GM21576 (cell line): ENCODE data around the gene HCRTR1.

Source experiments
- ATAC-seq: cut with Tn5 transposase; IDR thresholded peaks from one replicate; pipeline ENCODE4 v1.9.1; 2021; ENCODE audit warnings: mild to moderate bottlenecking, moderate library complexity; ENCODE audit not compliant: unreplicated experiment

The HCRTR1 gene

DNA sequence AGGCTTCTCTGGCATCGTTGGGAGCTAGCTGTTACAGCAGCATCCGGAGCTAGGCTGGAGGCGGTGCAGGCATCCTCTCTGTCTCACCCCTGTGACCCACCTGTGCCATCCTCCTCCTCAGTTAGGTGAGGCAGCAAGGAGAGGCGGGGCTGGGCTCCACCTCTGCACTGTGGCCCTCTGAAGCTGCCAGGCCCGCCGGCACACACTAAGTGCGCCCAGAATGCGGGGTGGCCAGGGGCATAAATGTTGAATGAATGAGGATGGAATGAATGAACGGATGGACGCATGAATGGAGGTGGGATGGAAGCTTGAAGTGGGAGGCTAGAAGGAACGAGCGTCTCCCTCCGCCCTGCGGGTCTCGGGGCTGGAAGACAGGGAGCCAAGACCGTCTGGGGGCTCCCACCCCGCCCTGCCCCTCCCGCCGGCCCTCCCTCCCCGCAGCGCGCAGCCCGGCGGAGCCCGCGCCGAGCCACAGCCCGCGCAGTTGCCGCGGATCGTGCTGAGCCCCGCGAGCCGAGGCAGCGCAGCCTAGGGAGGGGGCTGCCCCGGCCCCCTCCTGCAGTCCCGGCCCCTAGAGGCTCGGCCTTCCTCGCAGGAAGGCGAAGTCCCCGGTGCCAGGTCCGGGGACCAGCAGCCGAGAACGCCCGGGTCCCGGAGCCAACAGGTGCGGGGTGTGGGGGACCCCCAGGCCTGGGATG lies at the start of gene HCRTR1:
Gene HCRTR1, plus strand, starts transcription at position 472 of the 698 bp plus-strand sequence. CDS start 1,504 bp downstream, outside the sequence.
- no peak for ATAC-seq

DNA sequence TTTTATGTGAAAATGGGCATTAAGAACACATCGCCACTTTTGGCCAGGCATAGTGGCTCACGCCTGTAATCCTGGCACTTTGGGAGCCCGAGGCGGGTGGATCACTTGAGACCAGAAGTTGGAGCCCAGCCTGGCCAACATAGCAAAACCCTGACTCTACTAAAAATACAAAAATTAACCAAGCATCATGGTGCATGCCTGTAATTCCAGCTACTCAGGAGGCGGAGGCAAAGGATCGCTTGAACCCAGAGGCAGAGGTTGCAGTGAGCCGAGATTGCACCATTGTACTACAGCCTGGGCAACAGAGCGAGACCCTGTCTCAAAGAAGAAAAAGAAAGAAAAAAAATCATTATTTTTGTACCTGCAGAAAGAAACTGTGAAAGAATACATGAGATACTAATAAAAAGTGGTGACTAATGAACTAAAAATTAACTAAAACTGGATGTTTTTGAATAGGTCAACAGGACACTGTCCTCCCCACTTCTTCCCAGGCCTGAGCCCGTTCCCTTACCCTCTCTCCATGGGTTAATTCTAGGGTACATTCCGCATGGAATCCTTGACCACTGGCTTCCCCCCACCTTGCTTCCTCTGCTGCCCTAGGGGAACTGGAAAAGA lies 49.4 kb upstream of the HCRTR1 start:
- ATAC-seq, result no peak

DNA sequence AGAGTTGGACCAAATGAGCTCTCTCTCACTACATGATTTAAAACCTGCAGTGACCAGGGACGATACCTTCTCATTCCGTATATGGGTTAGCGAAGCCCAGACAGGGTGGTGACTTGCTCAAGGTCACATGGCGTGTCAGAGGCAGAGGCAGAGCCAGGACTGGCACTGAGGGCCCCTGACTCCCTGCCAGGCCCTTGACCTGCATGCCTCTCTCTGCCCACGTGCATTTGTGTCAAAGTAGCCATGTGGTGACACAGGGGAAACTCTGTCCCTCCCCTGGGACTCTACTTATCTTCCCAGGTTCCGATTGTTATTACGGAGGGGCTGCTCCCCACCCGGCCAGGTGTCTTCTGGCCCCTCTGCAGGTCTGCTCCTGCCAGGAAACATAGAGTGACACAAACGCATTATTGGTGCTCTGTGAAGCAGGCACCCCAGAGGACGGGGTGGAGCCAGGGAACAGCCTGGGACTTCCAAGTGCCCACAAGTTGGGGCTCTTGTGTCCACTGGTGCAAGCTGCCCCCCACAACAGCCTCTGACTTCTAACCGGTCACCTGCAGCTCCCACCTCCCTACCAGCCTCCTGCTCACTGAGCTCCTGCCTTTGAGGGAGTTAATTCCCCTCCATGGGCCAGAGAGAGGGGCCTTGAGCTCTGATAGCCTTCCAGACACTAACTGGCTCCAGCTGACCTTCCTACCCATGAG lies 48.4 kb upstream of the HCRTR1 start:
- ATAC-seq, result no peak

DNA sequence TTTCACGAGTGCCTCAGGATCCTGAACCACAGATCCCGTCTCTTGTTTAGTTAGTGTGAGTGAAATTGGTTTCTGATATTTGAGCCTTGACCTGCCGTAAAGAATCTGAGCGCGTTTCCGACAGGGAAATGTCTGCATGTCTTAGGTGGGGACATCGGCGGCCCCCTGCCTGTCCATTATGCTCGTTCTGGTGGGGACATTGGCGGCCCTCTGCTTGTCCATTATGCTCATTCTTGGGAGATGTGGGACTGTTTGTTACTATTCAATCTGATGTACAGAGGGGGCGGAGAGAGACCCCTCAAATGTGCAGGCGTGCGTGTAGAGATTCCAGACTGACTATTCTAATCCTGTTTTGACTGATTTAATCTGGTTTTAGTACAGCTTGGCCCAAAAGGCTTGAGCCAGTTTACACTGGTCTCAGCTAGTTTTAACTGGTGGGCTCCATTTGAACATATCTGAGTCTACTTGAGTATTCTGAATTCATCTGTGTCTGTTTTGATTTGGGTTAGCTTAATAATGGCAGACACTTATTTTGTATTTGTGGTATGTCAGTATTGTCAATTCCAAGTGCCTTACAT lies 47.8 kb upstream of the HCRTR1 start:
- ATAC-seq, result no peak

DNA sequence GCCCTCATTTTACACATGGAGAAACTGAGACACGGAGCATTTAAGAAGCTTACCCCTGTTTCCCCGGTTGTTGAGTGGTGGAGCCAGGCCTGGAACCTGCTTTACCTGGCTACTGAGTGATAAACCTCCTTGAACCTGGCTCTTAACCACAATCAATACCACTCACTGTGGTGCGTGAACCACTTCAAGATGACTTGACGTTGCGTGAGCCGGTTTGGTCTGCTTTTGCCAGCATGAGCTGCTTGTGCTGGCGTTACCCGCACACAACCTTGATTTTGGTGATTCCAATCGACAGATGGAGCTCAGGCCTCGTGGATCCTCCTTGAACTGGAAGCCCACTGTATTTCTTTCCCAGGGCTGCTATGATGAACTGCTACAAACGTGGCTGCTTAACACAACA lies 47.3 kb upstream of the HCRTR1 start:
- ATAC-seq, result no peak

DNA sequence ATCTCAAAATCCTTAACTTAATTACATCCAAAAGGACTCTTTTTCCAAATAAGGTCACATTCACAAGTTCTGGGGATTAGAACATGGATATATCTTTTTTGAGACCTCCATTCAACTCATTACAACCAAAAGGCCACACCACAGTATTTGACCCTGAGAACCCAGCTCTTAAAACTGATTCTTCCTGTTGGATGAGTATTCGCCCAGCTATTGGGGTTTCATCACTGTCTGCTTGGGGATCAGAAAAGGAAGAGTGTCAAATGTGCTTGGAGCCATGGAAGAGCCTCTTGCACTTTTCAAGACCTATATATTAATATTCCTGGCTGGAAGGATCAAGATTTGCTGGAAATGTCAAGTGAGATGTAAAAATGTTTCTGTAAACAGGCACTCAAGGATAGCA lies 46.6 kb upstream of the HCRTR1 start:
- ATAC-seq, result no peak

DNA sequence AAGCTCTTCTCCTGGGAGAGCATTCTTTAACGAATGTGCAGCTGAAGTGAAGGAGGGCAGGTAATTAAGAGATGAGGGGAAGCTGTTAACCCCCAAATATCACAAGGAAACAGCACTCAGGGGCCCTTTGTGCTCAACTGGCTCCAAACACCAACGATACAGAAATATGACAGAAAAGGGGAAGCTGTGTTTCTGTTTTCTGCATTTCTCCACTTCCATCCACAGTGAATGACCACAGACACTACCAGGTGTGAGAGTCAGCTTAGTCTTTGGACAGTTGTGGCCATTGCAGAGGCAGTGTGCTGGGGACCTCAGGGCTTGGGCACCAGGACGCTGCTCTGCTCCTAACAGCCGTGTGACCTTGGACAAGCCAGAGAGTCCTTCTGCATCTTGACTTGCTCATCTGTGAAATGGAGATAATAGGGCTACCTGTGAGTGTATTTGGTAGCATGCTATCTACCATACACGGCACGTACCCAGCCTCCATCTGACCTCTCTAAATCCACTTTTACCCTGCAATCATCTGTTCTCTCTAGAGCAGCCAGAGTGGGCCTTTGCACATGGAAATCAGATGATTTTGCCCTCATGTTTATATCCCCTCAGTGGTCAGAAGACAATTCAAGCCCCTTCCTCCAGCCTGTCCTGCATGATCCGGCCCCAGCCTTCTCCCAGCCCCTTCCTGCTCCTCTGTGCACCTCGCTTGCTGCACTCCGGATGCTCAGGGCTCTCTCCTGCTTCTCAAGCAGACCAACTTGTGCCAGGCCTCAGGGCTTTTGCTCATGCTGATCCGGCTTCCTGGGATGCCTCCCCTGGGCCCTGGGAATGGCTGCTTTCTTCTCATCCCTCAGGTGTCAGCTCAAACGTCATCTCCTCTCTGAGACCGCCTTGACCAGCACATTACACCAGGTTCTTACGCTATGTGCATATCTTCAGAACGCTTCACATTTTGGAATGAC lies 45.9 kb upstream of the HCRTR1 start:
- ATAC-seq, result no peak

DNA sequence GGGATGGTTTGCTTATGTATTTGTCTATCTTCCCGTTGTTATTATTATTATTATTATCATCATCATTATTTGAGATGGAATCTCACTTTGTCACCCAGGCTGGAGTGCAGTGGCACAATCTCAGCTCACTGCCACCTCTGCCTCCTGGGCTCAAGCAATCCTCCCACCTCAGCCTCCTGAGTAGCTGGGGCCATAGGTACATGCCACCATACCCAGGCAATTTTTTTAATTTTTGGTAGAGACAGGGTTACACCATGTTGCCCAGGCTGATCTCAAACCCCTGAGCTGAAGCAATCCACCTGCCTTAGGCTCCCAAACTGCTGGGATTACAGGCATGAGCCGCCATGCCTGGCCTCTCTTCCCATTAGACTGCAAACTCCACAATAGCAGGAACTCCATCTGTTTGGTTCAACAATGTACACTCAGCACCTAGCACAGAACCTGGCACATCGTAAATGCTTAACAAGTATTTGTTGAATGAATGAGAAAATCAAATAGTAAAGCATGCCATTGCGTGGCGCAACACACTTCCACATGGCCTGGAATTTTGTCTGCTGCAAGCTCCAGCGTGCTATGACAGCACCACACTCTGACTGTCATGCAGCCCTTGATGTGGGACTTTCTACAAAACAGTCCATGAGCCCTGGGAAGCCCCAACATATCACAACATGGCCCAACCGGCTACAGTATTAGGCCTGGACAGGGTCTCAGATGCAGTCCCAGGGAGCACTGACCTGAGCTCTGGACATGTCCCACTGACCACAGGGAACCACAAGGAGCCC lies 45.0 kb upstream of the HCRTR1 start:
- ATAC-seq, result no peak

DNA sequence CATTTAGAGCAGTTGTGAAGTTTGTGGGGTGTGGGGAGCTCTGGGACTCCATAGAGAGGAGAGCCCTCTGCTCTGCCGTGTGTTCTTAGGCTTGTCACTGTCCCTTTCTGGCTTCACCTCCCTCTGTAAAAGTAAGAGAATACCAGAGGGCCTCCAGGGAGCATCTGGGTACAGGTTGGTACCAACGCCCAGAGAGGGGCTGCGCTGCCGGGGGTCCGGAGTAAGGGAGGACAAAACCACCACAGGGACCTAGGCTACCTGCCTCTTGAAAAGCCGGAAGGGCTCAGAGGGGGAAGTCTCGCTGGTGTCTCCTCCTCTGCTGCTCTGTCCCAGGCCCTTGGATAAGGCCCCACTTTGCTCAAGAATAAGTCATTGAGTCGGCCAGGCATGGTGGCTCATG lies 44.2 kb upstream of the HCRTR1 start:
- ATAC-seq, result no peak

DNA sequence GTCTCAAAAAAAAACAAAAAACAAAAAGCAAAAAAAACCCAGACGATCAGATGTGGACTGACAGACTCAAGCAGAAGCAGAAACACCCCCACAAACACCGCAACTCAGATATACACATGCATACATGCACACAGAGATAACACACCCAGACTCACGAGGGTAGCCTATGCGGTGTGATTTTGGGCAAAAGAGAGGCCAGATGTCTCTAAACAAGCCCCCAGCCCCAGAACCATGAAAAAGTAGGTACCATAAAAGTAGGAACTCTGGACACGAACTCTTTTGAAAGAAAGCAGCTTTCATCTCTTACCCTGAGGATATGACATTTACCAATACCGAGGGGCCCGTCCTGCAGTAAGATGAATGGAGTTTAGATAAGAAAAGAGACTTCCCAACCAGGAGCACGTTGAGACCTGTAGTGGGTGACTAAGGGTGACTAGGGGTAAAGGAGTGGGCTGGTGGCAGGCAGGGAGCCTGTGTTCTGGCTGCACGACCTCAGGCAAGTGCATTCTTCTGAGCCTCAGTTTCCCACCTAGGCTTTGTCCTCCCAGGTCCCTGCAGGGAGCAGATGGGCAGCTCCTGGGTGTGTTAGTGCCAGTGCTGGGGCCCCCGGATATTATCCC lies 42.6 kb upstream of the HCRTR1 start:
- no peak for ATAC-seq

DNA sequence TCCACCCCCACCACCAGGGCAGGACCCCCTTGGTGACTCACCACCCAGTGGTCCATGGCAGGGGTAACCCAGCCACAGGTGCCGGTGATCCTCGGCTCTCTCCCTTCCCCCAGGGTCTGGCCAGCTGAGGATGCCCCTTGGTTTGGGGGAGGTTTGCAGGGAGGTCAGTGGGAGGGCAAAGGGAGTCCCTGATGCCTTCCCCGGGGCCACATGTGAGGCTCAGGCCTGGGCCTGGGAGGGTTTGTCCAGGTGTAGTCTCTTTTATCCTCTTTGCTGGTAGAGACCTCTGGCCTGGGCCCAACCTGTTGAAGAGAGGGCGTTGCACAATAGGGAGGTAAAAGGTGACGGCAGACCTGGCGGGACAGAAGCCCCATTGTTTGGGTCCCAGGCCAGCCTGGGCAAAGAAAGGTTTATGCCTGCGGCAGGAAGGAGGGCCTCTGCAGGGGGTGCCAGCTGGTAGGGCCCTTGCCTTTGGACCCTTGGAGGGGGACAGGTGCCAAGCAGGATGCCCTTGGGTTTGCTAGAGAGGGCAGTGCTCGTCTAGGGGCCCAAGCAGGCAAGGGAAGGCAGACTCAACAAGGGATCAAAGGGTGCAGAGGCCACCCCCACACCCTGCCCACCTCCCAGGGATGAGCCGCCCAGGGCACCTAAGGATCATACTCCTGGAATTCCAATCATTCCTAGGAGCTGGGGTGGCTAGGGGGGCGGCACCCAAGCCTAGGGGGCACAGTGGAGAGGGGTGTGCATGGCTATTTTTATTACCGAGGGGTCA lies 41.9 kb upstream of the HCRTR1 start:
- ATAC-seq, result no peak

DNA sequence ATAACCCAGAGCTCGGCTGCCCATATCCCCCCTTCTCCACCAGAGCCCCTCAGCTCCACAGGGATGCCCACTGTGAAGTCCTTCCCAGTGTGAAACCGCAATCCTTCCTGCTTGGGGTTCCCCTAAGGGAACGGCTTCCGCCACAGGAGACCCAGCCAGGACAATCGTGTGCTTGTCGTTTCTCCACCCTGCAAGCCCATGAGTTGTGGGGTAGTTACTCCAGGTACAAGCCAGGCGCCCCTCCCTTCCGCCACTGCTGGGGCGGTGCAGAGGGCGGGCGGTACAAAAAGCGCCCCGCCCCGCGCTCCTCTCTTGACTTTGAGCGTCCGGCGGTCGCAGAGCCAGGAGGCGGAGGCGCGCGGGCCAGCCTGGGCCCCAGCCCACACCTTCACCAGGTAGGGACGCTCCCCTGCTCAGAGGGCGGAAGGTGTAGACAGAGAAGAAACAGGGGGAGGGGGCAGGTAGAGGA lies 41.3 kb upstream of the HCRTR1 start, which contains the start of gene TINAGL1:
Gene TINAGL1, plus strand, starts transcription at position 315 of the 469 bp plus-strand sequence. CDS start 634 bp downstream, outside the sequence.
- ATAC-seq, result no peak

DNA sequence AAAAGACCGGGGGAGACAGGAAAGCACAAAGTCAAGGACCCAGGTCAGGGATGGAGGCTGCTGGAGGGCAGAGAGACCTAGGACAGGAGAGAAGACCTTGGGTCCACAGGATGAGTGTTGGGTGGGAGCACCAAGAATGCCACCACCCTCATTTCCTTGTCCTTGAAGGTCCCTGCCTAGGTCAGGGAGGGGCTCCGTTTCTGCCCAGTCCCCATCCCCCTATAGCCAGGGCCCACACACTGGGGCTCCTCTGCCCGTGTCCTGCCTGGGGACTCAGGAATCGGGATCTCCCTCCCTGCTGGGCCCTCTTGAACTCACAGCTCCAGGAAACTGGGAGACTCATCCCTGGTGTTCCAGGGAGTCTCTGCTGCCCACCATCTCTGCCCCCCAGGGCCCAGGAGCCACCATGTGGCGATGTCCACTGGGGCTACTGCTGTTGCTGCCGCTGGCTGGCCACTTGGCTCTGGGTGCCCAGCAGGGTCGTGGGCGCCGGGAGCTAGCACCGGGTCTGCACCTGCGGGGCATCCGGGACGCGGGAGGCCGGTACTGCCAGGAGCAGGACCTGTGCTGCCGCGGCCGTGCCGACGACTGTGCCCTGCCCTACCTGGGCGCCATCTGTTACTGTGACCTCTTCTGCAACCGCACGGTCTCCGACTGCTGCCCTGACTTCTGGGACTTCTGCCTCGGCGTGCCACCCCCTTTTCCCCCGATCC lies 40.6 kb upstream of the HCRTR1 start:
- ATAC-seq, result no peak

DNA sequence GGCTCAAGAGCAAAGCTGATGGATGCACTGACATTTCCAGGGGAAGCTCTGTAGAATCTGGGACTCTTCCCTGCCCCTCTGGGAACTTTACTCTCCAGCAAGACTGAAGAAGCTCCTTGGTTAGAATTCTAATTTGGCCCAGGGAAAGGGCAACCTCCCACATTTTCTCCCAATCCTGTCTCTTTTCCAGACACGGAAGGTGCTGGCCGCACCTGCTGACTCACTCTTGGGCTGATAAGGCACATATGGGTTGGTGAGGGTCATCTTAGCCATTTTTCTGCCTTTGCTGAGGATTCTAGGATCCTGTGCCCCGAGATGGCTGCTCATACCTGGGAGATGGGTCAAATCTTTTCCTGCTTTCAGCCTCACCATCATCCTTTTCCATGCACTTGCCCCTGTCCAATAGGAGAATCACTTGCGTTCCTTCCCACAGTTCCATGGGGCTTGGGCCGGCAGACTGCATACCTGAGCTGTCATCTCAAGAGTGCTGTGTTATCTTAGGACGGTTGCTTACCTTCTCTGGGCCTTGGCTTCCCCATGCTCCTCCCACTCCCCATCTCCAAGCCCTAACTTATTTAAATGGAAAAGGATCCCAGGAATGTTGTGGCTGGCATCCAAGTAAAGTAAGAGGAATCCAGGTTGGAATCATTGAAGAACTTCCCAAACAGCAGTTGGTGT lies 39.8 kb upstream of the HCRTR1 start:
- no peak for ATAC-seq

DNA sequence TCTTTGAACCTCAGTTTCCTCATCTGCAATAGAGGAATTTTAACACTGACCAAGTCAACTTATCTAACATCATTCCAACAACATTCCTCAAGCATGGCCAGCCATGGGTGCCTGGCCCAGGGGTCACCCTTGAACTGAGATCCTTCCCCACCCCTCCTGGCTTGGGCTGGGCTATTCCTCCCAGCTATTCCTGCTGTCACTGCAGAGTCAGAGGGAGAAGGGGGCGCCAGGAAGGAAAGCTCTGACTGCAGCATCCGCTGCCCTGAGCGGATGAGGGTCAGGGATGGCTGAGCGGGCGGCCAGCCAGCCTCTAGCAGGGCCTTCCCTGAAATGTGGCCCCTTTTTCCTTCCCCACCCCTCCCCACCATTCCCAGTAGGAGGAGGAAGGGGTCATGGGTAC lies 38.1 kb upstream of the HCRTR1 start:
- ATAC-seq, result no peak

DNA sequence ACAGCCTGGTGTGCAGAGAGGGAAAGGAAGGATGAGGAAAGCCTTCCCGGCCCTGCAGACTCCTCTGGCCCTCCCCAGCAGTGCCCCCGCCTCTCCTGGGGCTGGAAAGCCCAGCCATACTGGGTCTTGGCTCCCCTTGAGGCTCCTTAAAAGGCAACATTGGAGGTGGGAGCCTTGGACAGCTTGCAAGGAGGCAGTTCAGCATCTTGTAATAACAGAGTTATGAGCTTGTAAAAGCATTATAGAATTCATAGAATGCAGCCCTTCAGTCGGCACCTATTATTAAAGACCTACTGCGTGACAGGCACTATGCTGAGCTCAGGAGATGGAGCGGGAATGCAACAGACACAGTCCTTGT lies 37.0 kb upstream of the HCRTR1 start:
- no peak for ATAC-seq

DNA sequence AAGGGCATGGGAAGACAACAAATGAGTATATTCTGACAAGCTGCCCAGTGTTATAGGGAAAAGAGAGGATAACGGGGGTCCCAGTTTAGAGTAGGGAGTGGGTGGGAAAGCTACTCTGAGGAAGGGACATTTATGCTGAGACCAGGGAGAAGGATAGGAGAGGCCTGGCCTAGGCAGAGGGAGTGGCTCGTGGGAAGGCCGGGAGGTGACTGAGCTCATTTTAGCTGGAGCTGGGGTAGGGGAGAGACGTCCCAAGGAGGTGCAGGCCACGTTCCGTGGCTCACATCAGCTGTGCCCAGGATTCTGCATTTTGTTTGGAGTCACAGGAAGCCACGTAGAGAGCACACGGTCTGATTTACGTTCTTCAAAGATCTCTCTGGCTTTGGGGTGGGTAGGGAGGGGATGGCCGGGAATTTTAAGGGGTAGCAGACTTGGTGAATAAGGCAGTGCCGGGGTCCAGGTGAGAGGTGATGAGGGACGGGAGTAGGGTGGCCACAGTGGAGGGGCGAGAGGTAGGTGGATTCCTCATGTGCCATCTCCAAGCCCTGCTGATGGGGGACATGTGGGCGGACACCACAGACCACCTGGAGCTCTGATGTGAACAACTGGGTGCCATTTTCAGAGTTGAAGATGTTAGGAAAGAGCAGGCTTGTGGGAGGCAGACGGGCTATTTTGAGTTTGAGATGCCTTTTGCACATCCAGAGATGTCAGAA lies 36.4 kb upstream of the HCRTR1 start:
- ATAC-seq, result no peak
